HG03521 (cell line): Measurements from ENCODE around the gene GALNTL6.
"Not testable (repeated sequence)": the region's sequence is repeated elsewhere in the genome, so short reads cannot be mapped to it uniquely, and the experiment has no call there.

Source experiments
- ATAC-seq: cut with Tn5 transposase; IDR thresholded peaks from one replicate; pipeline ENCODE4 v1.9.1; 2021; ENCODE audit warnings: mild to moderate bottlenecking, moderate library complexity; ENCODE audit not compliant: unreplicated experiment

The GALNTL6 gene

GRCh38 chr4:173038192-173038896 is 1225.1 kb downstream of the GALNTL6 start:
- ATAC-seq, result no peak

GRCh38 chr4:173039617-173040577 is 1226.7 kb downstream of the GALNTL6 start:
- no peak for ATAC-seq

- no peak for ATAC-seq
Observed at GRCh38 chr4:173041482-173041881, 1228.3 kb downstream of the GALNTL6 start.

GRCh38 chr4:173042139-173042538 is 1228.9 kb downstream of the GALNTL6 start:
- not testable (repeated sequence) for ATAC-seq

- no peak for ATAC-seq
Observed at GRCh38 chr4:173044340-173044739, 1231.1 kb downstream of the GALNTL6 start.

- no peak for ATAC-seq
Observed at GRCh38 chr4:173045571-173045970, 1232.4 kb downstream of the GALNTL6 start.

GRCh38 chr4:173046144-173046543 is 1232.9 kb downstream of the GALNTL6 start:
- no peak for ATAC-seq

GRCh38 chr4:173046818-173047217 is 1233.6 kb downstream of the GALNTL6 start:
- ATAC-seq, result no peak

- no peak for ATAC-seq
Observed at GRCh38 chr4:173051232-173051631, 1238.0 kb downstream of the GALNTL6 start.

- no peak for ATAC-seq
Observed at GRCh38 chr4:173051716-173052115, 1238.5 kb downstream of the GALNTL6 start.

- no peak for ATAC-seq
Observed at GRCh38 chr4:173052439-173052838, 1239.2 kb downstream of the GALNTL6 start.

GRCh38 chr4:173056271-173056670 is 1243.1 kb downstream of the GALNTL6 start:
- no peak for ATAC-seq

GRCh38 chr4:173056710-173057109 is 1243.5 kb downstream of the GALNTL6 start:
- no peak for ATAC-seq

GRCh38 chr4:173057442-173057841 is 1244.2 kb downstream of the GALNTL6 start:
- no peak for ATAC-seq

- no peak for ATAC-seq
Observed at GRCh38 chr4:173057901-173058300, 1244.7 kb downstream of the GALNTL6 start.

- ATAC-seq, result no peak
Observed at GRCh38 chr4:173061160-173061559, 1248.0 kb downstream of the GALNTL6 start.

- no peak for ATAC-seq
Observed at GRCh38 chr4:173073939-173074500, 1260.8 kb downstream of the GALNTL6 start.

GRCh38 chr4:173074501-173074946 is 1261.3 kb downstream of the GALNTL6 start:
- no peak for ATAC-seq

- no peak for ATAC-seq
Observed at GRCh38 chr4:173076903-173077634, 1263.9 kb downstream of the GALNTL6 start.

- no peak for ATAC-seq
Observed at GRCh38 chr4:173088144-173088543, 1274.9 kb downstream of the GALNTL6 start.
